ENCODE measurements around the gene ATRX. TPM values are rescaled to one million over a fixed set of nuclear protein-coding genes. Genes with fewer than 3 reads are reported as not detected.
"Not testable (repeated sequence)": the region's sequence is repeated elsewhere in the genome, so short reads cannot be mapped to it uniquely, and the experiment has no call there.

The ATRX gene
- total RNA-seq, 1 donor from 2014 or later, result 86.8 TPM

DNA sequence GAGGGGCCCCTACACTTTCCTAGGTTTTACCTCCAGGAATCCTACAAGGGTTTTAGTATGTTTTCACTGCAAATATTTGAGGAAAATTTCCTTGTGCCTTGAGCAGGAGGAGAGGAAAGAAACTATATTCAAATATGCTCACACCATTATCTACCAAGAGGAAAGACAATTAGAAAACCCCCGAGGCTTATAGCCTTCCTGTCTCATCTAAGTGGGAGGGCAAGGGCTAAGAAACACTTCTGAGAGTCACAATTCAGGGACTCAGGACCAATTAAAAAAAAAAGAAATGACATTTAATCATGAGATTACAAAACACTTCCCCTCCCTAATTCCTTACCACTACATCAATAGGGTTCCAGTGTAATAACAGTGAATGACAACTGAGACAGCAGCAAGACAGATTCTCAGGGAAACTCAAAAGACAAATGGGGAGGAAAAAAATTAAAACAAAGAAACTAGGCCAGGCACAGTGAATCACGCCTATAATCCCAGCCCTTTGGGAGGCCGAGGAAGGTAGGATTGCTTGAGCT lies 45.6 kb downstream of the ATRX start:
- DNase-seq (ENCODE audit: low spot score), result no peak
- intact Hi-C loops (cut with DNase I), result no loop called here

DNA sequence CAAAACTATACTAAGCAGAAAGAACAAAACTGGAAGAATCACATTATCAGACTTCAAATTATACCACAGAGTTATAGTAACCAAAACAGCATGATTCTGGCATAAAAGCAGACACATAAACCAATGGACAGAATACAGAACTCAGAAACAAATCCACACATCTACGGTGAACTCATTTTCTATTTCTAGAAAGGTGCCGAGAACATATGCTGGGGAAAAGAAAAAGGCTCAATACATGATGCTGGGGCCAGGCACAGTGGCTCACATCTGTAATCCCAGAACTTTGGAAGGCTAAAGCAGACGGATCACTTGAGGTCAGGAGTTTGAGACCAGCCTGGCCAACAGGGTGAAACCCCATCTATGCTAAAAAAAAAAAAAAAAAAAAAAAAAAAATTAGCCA lies 52.7 kb downstream of the ATRX start:
- DNase-seq (ENCODE audit: low spot score), result no peak
- intact Hi-C loops (cut with DNase I), result no loop called here

DNA sequence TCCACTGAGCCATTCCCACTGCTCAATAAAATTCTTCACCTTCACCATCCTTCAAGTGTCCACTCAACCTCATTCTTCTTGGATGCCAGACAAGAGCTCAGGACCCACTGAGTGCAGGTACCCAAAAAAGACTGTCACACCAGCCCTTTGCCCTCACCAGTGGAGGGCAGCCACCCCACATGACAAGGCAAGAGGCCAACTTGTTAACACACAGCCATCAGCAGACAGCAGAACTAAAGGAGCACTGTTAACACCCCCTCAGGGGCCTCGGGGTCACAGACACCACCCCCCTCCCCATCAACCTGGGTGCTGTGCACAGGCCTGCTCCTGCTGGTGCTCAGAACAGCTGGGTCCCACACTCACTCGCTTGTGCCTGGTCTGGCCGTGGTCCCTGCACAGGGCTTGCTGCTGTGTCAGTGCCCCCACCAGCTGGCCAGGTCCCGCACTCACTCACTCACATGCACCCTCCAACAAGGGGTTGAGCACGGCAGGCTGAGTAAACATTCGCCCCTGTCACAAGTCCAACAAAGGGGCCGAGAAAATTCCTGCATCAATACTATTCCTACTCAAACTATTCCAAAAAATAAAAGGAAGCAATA lies 54.1 kb downstream of the ATRX start:
- DNase-seq (ENCODE audit: low spot score), result no peak
- intact Hi-C loops (cut with DNase I), result no loop called here

DNA sequence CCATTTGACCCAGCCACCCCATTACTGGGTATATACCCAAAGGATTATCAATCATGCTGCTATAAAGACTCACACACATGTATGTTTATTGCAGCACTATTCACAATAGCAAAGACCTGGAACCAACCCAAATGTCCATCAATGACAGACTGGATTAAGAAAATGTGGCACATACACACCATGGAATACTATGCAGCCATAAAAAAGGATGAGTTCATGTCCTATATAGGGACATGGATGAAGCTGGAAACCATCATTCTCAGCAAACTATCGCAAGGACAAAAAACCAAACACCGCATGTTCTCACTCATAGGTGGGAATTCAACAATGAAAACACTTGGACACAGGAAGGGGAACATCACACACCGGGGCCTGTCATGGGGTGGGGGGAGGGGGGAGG lies 59.9 kb downstream of the ATRX start:
- intact Hi-C loops (cut with DNase I); DNase-seq (ENCODE audit: low spot score): not testable (repeated sequence)

DNA sequence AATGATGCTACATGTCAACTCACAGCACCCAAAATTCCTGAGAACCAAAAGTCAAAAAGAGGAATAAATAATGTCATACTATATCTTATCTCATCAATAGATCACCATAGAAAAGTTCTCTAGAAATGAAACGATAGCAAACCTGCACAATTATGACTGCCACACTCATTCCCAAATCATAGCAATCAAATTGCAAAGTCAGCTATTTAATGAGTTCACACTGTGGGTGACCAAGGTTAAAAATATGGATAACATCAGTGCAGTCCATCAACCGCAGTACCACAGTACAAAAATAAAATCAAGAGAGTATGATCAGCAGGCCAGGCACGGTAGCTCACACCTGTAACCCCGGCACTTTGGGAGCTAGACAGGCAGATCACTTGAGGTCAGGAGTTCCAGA lies 62.3 kb downstream of the ATRX start:
- intact Hi-C loops (cut with DNase I), result no loop called here
- no peak for DNase-seq (ENCODE audit: low spot score)

DNA sequence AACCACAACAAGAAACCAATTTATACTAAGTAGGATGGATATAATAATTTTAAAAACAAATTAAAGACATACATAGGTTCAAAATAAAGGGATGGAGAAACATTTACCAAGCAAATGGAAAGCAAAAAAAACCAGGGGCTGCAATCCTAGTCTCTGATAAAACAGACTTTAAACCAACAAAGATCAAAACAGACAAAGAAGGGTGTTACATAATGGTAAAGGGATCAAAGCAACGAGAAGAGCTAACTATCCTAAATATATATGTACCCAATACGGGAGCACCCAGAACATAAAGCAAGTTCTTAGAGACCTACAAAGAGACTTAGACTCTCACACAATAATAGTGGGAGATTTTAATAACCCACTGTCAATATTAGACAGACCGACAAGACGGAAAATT lies 66.6 kb downstream of the ATRX start:
- no peak for DNase-seq (ENCODE audit: low spot score)
- intact Hi-C loops (cut with DNase I), result no loop called here

DNA sequence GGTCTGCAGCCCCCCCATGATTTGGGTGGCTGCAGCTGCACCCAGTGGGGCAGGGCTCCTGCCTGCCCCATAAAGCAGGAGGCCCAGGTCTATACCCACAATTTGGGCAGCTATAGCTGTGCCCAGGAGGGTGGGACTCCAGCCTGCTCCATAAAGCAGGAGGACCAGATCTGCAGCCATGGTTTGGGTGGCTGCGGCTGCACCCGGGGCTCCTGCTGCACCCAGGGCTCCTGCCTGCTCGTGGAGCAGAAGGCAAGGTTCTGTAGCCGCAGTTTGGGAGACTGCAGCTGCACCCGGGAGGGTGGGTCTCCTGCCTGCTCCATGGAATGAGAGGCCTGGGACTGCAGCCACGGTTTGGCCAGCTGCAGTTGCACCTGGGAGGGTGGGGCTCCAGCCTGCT lies 81.1 kb downstream of the ATRX start:
- intact Hi-C loops (cut with DNase I), result no loop called here
- DNase-seq (ENCODE audit: low spot score), result no peak

DNA sequence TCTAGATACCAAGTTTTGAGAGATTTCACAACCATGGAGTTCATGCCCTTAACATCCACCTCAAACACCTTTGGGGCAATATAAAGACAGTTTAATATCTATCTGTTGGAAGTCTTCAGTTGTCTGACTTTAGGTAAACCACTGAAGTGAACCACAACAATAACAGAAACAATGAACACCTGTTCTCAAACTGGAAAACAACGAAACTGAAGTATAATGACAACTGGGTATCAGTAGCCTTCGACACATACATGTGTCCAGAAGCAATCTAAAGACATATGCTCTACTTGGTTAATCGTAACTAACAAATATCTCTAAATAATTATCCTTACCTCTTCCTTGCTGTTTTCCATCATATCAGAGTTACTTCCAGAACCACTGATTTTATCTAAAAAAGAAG lies 87.8 kb downstream of the ATRX start:
- intact Hi-C loops (cut with DNase I), result no loop called here
- no peak for DNase-seq (ENCODE audit: low spot score)

DNA sequence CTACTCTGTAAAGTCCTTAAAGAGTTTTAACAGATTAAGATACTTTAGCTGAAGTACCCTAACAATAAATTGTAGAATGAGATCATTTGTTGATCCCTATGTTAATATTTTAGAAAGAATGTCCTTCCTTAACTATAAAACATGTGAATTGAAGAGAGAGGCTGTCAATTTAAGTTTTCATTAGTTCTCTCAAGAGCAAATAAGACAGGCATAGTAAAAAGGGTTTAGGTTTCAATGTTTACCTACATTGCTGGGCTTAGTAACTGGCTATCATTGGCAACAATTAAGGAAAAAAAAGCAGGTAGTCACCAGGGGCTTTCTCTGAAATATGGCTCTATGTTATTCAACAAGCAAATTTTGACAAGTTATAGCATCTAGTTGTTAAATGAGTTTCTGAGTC lies 91.5 kb downstream of the ATRX start:
- intact Hi-C loops (cut with DNase I), result no loop called here
- no peak for DNase-seq (ENCODE audit: low spot score)

DNA sequence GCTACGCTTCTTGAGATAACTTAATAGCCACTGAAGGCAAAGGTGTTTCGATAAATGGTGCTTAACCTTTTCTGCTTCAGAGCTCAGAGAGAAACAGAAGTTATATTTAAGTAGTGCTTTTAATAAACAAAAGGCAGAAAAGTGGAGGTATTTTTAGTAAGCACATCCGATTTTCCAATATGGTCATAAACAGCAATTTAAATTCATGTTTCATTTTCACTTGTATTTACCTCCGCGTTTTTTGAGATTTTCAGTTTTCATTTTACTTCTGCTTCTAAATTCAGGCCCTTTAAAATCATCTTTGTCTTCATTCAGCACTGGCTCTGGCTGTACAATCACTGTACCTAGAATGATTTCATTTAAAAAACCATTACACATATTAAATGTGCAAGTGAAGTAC lies 92.4 kb downstream of the ATRX start:
- no peak for DNase-seq (ENCODE audit: low spot score)
- intact Hi-C loops (cut with DNase I), result no loop called here

DNA sequence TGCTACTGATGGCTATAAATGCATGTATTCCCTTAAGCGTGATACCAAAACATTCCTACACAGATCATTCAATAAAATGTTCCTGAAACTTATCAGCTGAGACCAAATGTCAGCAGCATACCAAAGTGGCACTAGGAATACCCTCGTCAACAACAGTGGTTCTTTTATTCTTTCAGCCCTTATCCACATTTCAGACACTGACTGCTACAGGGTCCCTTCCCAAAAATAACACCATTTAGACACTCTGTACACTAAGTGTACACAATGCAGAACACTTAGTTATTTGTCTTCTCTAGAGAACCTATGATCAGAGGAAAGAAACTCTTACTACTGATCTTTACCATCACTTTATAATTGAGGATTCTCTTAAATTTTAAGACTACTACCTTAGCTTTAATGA lies 94.1 kb downstream of the ATRX start:
- no peak for DNase-seq (ENCODE audit: low spot score)
- intact Hi-C loops (cut with DNase I), result no loop called here

DNA sequence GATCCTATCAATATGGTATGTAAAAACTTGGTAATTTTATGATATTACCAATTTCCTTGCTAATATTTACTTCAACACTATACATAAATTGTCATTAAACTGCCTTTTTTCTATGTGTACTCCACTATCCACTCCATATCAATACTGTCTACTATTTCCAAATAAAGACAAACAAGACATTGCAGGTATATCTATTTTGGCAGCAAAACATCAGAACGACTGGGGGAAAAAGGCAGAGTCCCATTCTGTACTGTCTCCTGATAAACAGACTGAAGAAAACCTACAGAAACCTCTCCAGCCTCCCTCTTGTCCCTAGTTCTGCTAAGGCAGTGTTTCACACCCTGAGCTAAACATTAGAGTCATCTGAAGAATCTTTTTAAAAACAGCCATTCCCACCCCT lies 96.6 kb downstream of the ATRX start:
- no peak for DNase-seq (ENCODE audit: low spot score)
- intact Hi-C loops (cut with DNase I), result no loop called here

DNA sequence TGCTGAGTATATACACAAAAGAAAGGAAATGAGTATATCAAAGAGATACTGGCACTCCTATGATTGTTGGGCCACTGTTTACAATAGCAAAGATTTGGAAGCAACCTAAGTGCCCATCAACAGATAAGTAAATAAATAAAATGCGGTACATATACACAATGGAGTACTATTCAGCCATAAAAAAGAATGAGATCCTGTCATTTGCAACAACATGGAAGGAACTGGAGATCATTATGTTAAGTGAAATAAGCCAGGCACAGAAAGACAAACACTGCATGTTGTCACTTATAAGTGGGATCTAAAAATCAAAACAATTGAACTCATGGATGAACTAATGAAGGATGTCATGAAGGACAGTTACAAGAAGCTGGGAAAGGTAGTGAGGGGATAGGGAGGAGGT lies 100.3 kb downstream of the ATRX start:
- intact Hi-C loops (cut with DNase I); DNase-seq (ENCODE audit: low spot score): not testable (repeated sequence)

DNA sequence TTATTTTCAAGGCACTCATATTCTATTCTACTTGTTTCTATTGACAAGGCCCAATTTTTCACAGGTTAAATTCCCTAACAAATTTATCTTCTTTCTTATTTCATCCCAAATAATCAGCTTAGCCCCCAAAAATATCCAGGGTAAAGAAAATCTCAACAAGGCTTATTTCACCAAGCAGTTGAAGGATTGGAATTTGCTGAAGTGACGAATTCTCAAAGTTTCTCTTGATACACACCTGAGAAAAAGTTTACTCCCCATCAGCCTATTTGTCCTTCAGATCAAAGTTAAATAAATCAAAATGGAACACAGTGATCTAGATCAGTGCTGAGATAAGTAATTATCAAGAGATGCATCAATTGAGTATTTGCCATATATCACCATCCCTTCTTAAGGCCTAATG lies 106.9 kb downstream of the ATRX start:
- intact Hi-C loops (cut with DNase I), result no loop called here

DNA sequence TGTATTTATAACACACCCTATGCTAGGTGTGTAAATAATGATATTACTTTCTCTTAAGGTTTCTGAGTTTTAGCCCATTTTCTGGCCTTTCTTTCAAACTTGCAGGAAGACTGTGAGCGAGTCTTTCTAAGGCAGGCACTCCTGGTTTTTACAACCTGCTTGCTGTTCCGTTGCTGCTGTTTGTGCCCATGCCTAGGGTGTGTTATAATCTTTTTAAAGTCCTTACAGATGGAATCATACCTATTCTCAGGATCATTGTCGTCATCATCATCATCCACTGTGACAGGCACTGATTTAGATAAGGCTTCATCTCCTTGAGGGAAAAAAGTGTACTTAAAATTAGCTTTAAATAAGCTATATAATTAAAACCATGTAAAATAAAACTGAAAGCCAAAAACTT lies 110.0 kb downstream of the ATRX start:
- intact Hi-C loops (cut with DNase I), result no loop called here
- DNase-seq (ENCODE audit: low spot score), result no peak

More for the DNA sequence above, 106.9 kb downstream of the ATRX start:
- DNase-seq (ENCODE audit: low spot score), result no peak

DNA sequence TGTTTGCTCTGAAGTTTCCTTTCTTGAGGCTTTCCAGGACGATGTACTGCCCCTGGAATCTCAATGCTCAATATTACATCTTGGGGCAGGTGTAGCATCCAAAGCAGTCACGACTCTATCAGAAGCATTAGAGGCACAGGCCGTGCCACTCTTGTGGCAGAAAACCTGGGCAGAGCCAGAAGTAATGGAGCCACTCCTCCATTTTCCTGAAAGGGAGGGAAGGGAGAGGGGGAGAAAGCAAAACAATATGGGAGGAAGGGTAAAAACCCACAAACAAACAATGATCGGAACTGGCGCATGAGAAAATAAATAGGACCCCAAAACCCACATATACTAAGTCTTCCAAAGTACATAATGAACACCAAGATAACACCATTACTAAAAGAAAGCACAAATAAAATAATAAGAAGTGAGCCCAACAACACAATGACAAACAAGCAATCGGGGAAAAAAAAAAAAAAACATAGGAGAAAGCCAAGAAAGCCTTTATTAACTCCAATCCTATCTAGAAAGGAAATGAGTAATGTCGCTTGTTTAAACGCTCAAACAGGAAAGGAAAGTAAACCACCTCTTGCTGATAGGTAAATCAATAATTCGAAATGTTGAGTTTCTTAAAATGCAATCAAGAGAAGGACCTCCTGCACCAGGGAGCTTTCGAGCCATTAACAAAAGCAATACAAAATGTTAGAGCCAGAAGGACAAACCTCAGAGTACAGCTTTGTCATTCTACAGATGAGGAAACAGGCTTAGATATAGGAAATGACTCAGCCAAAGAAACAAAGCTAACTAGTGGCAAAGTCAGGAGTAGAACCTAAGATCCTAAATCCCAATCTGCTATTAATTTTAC lies 117.4 kb downstream of the ATRX start:
- no peak for DNase-seq (ENCODE audit: low spot score)
- intact Hi-C loops (cut with DNase I), result no loop called here

DNA sequence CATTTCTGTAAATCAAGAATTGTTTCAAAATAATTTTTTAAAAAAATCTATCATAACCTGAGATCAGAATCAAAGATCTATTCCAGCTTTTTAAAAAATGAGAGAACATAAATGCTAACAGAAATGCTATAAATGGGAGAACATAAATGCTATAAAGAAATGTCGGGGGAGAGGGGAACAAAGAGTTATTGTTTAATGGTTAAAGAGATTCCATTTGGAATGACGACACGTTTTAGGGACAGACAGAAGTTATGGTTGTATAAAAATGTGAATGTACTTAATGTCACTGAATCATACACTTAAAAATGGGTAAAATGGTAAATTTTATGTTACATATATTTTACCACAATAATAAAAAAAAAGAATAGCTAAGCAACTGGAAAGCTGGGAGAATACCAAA lies 127.1 kb downstream of the ATRX start:
- DNase-seq (ENCODE audit: low spot score), result no peak
- intact Hi-C loops (cut with DNase I), result no loop called here

DNA sequence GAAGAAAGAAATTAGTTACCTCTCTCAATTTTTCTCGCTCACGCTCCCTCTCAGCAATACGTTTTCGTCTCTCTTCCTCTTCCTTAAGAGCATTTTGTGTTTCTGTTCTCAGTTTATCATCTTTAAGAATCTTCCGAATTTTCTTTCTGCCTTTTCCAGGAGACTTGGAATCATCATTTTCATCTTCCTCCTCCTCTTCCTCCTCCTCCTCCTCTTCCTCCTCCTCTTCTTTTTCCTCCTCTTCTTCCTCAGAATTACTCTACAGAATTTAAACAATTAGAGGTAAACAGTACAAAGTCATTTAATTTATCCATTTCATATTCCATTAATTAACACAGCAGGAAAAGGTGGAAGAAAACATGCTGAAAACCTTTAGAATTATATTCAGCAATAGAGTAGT lies 133.9 kb downstream of the ATRX start:
- intact Hi-C loops (cut with DNase I), result no loop called here
- no peak for DNase-seq (ENCODE audit: low spot score)

DNA sequence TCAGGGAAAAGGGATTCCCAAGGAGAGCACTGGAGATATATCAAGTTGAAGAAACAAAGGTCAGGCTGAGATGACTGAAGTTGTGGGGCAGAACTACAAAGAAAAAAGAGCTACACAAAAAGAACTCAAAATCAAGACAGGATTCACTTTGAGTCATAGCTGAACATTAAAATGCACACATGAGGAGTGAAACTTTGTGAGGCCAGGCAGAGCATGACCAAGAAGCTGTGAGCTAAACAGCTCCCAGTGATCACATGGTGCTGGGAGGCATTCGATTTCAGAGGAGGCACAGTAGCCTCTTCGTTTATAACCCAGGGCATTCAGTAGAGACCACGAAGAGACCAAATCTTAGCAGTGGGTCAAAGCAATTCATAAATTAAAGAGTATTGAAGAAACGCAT lies 145.3 kb downstream of the ATRX start:
- no peak for DNase-seq (ENCODE audit: low spot score)
- intact Hi-C loops (cut with DNase I), result no loop called here

DNA sequence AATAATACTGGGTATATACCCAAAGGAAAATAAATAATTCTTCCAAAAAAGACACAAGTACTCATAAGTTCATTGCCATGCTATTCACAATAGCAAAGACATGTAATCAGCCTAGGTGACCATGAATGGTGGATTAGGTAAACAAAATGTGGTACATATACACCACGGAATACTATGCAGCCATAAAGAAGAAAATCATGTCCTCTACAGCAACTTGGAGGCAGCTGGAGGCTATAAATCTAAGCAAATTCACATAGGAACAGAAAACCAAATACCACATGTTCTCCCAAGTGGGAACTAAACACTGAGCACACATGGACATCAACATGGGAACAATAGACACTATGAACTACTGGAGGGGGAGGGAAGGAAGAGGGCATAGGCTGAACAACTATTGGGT lies 146.2 kb downstream of the ATRX start:
- no peak for DNase-seq (ENCODE audit: low spot score)
- intact Hi-C loops (cut with DNase I), result no loop called here

DNA sequence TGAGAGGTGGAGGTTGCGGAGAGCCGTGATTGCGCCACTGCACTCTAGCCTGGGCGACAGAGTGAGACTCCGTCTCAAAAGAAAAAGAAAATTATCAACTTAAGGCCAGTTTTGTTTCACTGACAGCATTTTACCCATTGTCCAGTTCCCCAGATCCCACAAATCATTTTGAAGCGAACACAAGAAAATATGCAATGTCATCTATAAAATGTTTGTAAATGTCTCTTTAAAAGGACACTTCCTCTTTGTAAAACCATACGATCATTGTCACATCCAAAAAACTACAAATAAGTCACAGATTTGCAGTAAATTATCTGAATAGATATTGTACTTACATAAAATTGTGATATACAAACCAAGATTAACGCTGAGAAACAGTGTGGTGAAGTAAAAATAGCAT lies 147.6 kb downstream of the ATRX start:
- intact Hi-C loops (cut with DNase I), result no loop called here
- no peak for DNase-seq (ENCODE audit: low spot score)

All from cardiac septum (tissue), 1 donor.